Glomerular endothelial cell (primary cell): ENCODE data around the gene NEK9. TPM values are rescaled to one million over a fixed set of nuclear protein-coding genes. Genes with fewer than 3 reads are reported as not detected.
"Not testable (repeated sequence)": the region's sequence is repeated elsewhere in the genome, so short reads cannot be mapped to it uniquely, and the experiment has no call there.

Experiments
- DNase-seq: peaks from one replicate; pipeline ENCODE4 v3.0.0-alpha.2; 2011; ENCODE audit warnings: low read depth, low spot score; ENCODE audit errors: extremely low read depth
- total RNA-seq: library from RNA; depleted of rRNA; stranded (reverse); fragments of >200 nt; gene quantifications from 2 replicates; pipeline ENCODE4 v1.2.3, GENCODE V29; 2015

NEK9 gene
- total RNA-seq, 1 donor from 2014 or later = 35.8 TPM

- DNase-seq = no peak
Measured at GRCh38 chr14:75068294-75069120, 58.3 kb downstream of the NEK9 start.

GRCh38 chr14:75067765-75068164 lies 59.1 kb downstream of the NEK9 start:
- DNase-seq = not testable (repeated sequence)

GRCh38 chr14:75067212-75067611 lies 59.6 kb downstream of the NEK9 start:
- no peak for DNase-seq

GRCh38 chr14:75066691-75067090 lies 60.2 kb downstream of the NEK9 start:
- DNase-seq = no peak

- DNase-seq = no peak
Measured at GRCh38 chr14:75064205-75064567, 62.7 kb downstream of the NEK9 start.

GRCh38 chr14:75063491-75064204 lies 63.2 kb downstream of the NEK9 start, which contains the start of gene ACYP1:
Gene ACYP1, minus strand, starts transcription at chr14:75064024. Its CDS starts 471 bp downstream, at chr14:75063553.
- no peak for DNase-seq

GRCh38 chr14:75063013-75063412 lies 63.8 kb downstream of the NEK9 start:
- DNase-seq = no peak

GRCh38 chr14:75060420-75060819 lies 66.4 kb downstream of the NEK9 start:
- DNase-seq = no peak

- no peak for DNase-seq
Measured at GRCh38 chr14:75059642-75060041, 67.2 kb downstream of the NEK9 start.

GRCh38 chr14:75054421-75054820 lies 72.4 kb downstream of the NEK9 start:
- DNase-seq = no peak

- no peak for DNase-seq
Measured at GRCh38 chr14:75053396-75054291, 73.2 kb downstream of the NEK9 start.

GRCh38 chr14:75051556-75051899 lies 75.3 kb downstream of the NEK9 start:
- no peak for DNase-seq

- no peak for DNase-seq
Measured at GRCh38 chr14:75050852-75051555, 75.8 kb downstream of the NEK9 start, which contains the start of gene MLH3. Gene MLH3, minus strand, starts transcription at chr14:75051467. Its CDS starts 1,812 bp downstream, at chr14:75049655.

GRCh38 chr14:75049731-75050201 lies 77.1 kb downstream of the NEK9 start:
- DNase-seq = no peak

GRCh38 chr14:75049136-75049535 lies 77.7 kb downstream of the NEK9 start:
- no peak for DNase-seq

GRCh38 chr14:75048101-75048500 lies 78.7 kb downstream of the NEK9 start:
- no peak for DNase-seq

GRCh38 chr14:75047506-75047905 lies 79.3 kb downstream of the NEK9 start:
- no peak for DNase-seq

GRCh38 chr14:75046899-75047298 lies 79.9 kb downstream of the NEK9 start:
- DNase-seq = no peak

- DNase-seq = no peak
Measured at GRCh38 chr14:75046275-75046674, 80.6 kb downstream of the NEK9 start.

GRCh38 chr14:75044752-75045151 lies 82.1 kb downstream of the NEK9 start:
- DNase-seq = no peak
